Bronchial epithelial cell (primary cell): Measurements from ENCODE around the gene ALPP. TPM values are rescaled to one million over a fixed set of nuclear protein-coding genes. Genes with fewer than 3 reads are reported as not detected.

ENCODE experiments used
- DNase-seq: peaks from one replicate; pipeline ENCODE4 v3.0.0-alpha.2; 2010; ENCODE audit warnings: low read depth
- FAIRE-seq: peaks from 2 replicates; lab custom pipeline; 2011; peaks lifted over from hg19 to GRCh38; lab: Jason Lieb, UNC
- H3K27me3 ChIP-seq: 2 replicates; pipeline ENCODE4 v1.5.1; 2011; ENCODE audit warnings: low read length; ENCODE audit not compliant: control insufficient read depth, insufficient read depth
- H3K36me3 ChIP-seq: 2 replicates; pipeline ENCODE4 v1.5.1; 2011; ENCODE audit warnings: low read length; ENCODE audit not compliant: control insufficient read depth, insufficient read depth
- H3K4me3 ChIP-seq: 2 replicates; pipeline ENCODE4 v1.5.1; 2011; ENCODE audit warnings: mild to moderate bottlenecking, low read depth, low read length, control low read depth
- CTCF ChIP-seq: IDR thresholded peaks from 2 replicates; pipeline ENCODE4 v1.5.1; 2011; ENCODE audit warnings: mild to moderate bottlenecking, moderate library complexity, low read length, control low read depth, inconsistent platforms; ENCODE audit not compliant: insufficient read depth, severe bottlenecking
- total RNA-seq: library from RNA; depleted of rRNA; stranded (reverse); fragments of >200 nt; gene quantifications from 2 replicates; pipeline ENCODE4 v1.2.1, GENCODE V29; 2014

ALPP gene
- total RNA-seq, 1 donor from 2014 or later = not detected

GRCh38 chr2:232347369-232347768 lies 31.2 kb upstream of the ALPP start:
- no peak for TF ChIP-seq CTCF
- Histone ChIP-seq H3K27me3 (peaks cover 12% of the 10 kb centered on the region), H3K36me3 (no peaks in the 10 kb centered on the region), H3K4me3 (no peak overlapping the region)
- no peak for DNase-seq
- no peak for FAIRE-seq

GRCh38 chr2:232348936-232349335 lies 29.6 kb upstream of the ALPP start:
- DNase-seq = peak; percentile 40
- TF ChIP-seq CTCF = no peak
- H3K27me3 ChIP-seq = peaks cover 14% of the 10 kb centered on the region
- H3K4me3 ChIP-seq = no peak overlapping the region
- H3K36me3 ChIP-seq = no peaks in the 10 kb centered on the region
- FAIRE-seq = no peak

GRCh38 chr2:232349546-232349945 lies 29.0 kb upstream of the ALPP start:
- Histone ChIP-seq H3K27me3 (peaks cover 14% of the 10 kb centered on the region), H3K36me3 (no peaks in the 10 kb centered on the region), H3K4me3 (no peak overlapping the region)
- no peak for DNase-seq
- no peak for FAIRE-seq
- no peak for TF ChIP-seq CTCF

GRCh38 chr2:232349946-232350635 lies 28.5 kb upstream of the ALPP start:
- H3K4me3 ChIP-seq = no peak overlapping the region
- no peak for FAIRE-seq
- H3K36me3 ChIP-seq = no peaks in the 10 kb centered on the region
- peaks cover 14% of the 10 kb centered on the region for H3K27me3 ChIP-seq
- DNase-seq = no peak
- TF ChIP-seq CTCF = no peak

GRCh38 chr2:232350804-232351685 lies 27.5 kb upstream of the ALPP start:
- no peak for TF ChIP-seq CTCF
- peaks cover 14% of the 10 kb centered on the region for H3K27me3 ChIP-seq
- FAIRE-seq (no peak), DNase-seq (peak; percentile 8)
- peak overlapping the region; percentile 7 for H3K4me3 ChIP-seq
- H3K36me3 ChIP-seq = no peaks in the 10 kb centered on the region
